ENCODE measurements around the gene PARP16.
"Not testable (repeated sequence)": the region's sequence is repeated elsewhere in the genome, so short reads cannot be mapped to it uniquely, and the experiment has no call there.

The PARP16 gene

GRCh38 chr15:65232520-65232919 lies 54.2 kb downstream of the PARP16 start:
- DNase-seq, result no peak

GRCh38 chr15:65231306-65231705 lies 55.4 kb downstream of the PARP16 start:
- DNase-seq, result no peak

- DNase-seq, result not testable (repeated sequence)
Observed at GRCh38 chr15:65226901-65227300, 59.8 kb downstream of the PARP16 start.

- DNase-seq, result no peak
Observed at GRCh38 chr15:65226221-65226620, 60.5 kb downstream of the PARP16 start.

GRCh38 chr15:65223996-65224395 lies 62.7 kb downstream of the PARP16 start:
- no peak for DNase-seq

GRCh38 chr15:65222891-65223290 lies 63.8 kb downstream of the PARP16 start:
- DNase-seq, result no peak

- no peak for DNase-seq
Observed at GRCh38 chr15:65221697-65222096, 65.0 kb downstream of the PARP16 start.

- DNase-seq, result no peak
Observed at GRCh38 chr15:65219137-65219536, 67.5 kb downstream of the PARP16 start.

GRCh38 chr15:65217526-65218482 lies 68.9 kb downstream of the PARP16 start:
- no peak for DNase-seq

- no peak for DNase-seq
Observed at GRCh38 chr15:65215496-65215895, 71.2 kb downstream of the PARP16 start.

GRCh38 chr15:65214010-65214409 lies 72.7 kb downstream of the PARP16 start:
- no peak for DNase-seq

- no peak for DNase-seq
Observed at GRCh38 chr15:65213241-65213640, 73.4 kb downstream of the PARP16 start.

GRCh38 chr15:65212097-65212496 lies 74.6 kb downstream of the PARP16 start:
- peak; percentile 33 to 43 for DNase-seq

GRCh38 chr15:65211482-65211982 lies 75.2 kb downstream of the PARP16 start:
- DNase-seq, result no peak

- no peak for DNase-seq
Observed at GRCh38 chr15:65210770-65211481, 75.8 kb downstream of the PARP16 start, which contains the start of gene CILP. TSS of gene CILP (minus strand) at chr15:65211473. CDS start at chr15:65209755, 1,718 bp downstream.

GRCh38 chr15:65209701-65210643 lies 76.7 kb downstream of the PARP16 start:
- no peak for DNase-seq

- no peak for DNase-seq
Observed at GRCh38 chr15:65208647-65209046, 78.0 kb downstream of the PARP16 start.

All from CD4-positive, alpha-beta T cell treated with Interleukin-4 for 1 hour (primary cell).